GM21423 (cell line): ENCODE measurements around the gene KIR3DL3.
"Not testable (repeated sequence)": the region's sequence is repeated elsewhere in the genome, so short reads cannot be mapped to it uniquely, and the experiment has no call there.

ENCODE experiments used
- ATAC-seq: cut with Tn5 transposase; IDR thresholded peaks from one replicate; pipeline ENCODE4 v1.9.1; 2021; ENCODE audit warnings: mild to moderate bottlenecking, moderate library complexity; ENCODE audit not compliant: unreplicated experiment

The KIR3DL3 gene

GRCh38 chr19:54724142-54724541, at the start of gene KIR3DL3:
Gene KIR3DL3, plus strand, starts transcription at chr19:54724442. Its CDS starts 55 bp downstream, at chr19:54724497.
- ATAC-seq = no peak

GRCh38 chr19:54676210-54676834, 47.9 kb upstream of the KIR3DL3 start:
- ATAC-seq = not testable (repeated sequence)

GRCh38 chr19:54677217-54677616, 47.0 kb upstream of the KIR3DL3 start:
- no peak for ATAC-seq

DNA sequence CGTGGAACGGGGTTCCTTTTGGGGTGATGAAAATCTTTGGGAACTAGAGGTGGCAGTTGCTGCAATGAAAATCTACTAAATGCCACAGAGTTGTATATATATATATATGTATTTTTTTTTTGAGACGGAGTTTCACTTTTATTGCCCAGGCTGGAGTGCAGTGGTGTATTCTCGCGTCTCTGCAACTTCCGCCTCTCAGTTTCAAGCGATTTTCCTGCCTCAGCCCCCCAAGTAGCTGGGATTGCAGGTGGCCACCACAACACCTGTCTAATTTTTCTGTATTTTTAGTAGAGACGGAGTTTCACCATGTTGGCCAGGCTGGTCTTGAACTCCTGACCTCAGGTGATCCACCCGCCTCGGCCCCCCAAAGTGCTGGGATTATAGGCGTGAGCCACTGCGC, 42.6 kb upstream of the KIR3DL3 start:
- ATAC-seq = not testable (repeated sequence)

- no peak for ATAC-seq
Measured at GRCh38 chr19:54682306-54682856, 41.9 kb upstream of the KIR3DL3 start.

- ATAC-seq = no peak
Measured at GRCh38 chr19:54684527-54684926, 39.7 kb upstream of the KIR3DL3 start.

DNA sequence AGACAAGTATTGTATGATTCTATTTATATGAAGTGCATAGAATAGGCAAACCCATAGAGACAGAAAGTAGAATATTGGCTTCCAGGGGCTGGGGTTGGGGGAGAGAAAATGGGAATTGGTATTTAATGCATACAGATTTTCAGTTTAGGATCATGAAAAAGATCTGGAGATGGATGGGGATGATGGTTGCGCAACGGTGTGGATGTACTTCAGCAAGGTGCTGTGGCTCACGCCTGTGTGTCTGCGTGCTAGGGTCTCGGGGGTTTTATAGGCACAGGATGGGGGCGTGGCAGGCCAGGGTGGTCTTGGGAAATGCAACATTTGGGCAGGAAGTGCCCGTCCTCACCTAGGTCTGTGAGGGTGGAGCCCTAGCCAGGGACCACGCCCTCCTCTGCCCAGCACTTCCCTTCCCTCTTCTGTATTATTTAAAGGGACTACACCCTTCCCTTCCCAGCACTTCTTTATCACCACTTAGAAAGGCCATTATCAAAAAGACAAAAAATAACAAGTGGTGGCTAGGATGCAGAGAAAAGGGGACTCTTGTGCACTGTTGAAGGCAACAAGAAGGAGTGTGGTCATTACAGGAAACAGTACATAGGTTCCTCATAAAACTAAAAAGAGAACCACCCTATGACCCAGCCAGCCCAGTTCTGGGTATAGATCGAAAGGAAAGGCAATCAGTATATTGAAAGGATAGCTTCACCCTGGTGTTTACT, 32.5 kb upstream of the KIR3DL3 start:
- ATAC-seq = no peak

GRCh38 chr19:54692298-54692615, 32.0 kb upstream of the KIR3DL3 start:
- no peak for ATAC-seq

GRCh38 chr19:54694648-54695047, 29.6 kb upstream of the KIR3DL3 start:
- ATAC-seq = no peak

GRCh38 chr19:54696117-54696548, 28.1 kb upstream of the KIR3DL3 start:
- no peak for ATAC-seq

GRCh38 chr19:54696766-54697165, 27.5 kb upstream of the KIR3DL3 start:
- ATAC-seq = no peak

DNA sequence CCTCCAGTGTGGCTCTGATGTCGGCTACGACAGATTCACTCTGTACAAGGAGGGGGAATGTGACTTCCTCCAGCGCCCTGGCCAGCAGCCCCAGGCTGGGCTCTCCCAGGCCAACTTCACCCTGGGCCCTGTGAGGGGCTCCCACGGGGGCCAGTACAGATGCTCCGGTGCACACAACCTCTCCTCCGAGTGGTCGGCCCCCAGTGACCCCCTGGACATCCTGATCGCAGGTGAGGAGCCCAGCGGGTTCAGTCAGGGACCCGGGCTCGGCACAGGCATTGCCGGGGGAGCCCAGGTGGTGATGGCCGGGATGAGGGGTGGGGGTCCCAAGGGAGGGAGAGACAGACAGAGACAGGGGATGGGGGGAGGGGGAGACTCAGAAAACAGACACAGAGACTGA, 26.5 kb upstream of the KIR3DL3 start:
- ATAC-seq = not testable (repeated sequence)

GRCh38 chr19:54704928-54705327, 19.3 kb upstream of the KIR3DL3 start:
- no peak for ATAC-seq

GRCh38 chr19:54707962-54708361, 16.3 kb upstream of the KIR3DL3 start:
- no peak for ATAC-seq

- ATAC-seq = no peak
Measured at GRCh38 chr19:54708781-54709180, 15.5 kb upstream of the KIR3DL3 start.

GRCh38 chr19:54709212-54709948, 14.9 kb upstream of the KIR3DL3 start:
- no peak for ATAC-seq

DNA sequence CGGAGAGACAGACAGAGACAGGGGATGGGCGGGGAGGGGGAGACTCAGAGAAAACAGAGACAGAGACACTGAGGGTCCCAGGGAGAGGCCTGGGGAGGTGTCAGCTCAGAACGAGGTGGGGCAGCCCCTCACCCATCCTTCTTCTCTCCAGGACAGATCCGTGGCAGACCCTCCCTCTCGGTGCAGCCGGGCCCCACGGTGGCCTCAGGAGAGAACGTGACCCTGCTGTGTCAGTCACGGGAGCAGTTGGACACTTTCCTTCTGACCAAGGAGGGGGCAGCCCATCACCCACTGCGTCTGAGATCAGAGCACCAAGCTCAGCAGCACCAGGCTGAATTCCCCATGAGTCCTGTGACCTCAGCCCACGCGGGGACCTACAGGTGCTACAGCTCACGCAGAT, 14.3 kb upstream of the KIR3DL3 start:
- not testable (repeated sequence) for ATAC-seq

GRCh38 chr19:54724644-54725043, 402 bp downstream of the KIR3DL3 start:
- ATAC-seq = no peak

DNA sequence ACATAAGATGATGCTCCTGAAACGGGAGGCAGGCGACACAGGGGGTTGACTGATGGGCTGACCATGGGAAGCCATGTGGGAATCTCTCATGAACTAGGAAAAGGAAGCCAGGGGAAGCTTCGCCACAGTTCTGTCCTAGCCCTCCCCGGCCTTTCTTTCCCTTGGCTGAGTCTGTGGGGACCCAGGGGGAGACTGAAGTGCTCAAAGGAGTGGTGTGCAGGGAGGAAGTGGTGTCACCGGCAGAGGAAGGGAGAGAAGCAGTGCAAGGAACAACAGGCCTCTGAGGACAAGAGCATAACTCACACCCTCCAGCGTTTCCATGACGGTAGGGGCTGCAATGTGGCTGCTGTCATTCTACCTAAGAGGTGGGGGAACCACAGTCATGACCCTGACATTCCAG, 1.1 kb downstream of the KIR3DL3 start:
- ATAC-seq = no peak

- no peak for ATAC-seq
Measured at GRCh38 chr19:54727562-54727961, 3.3 kb downstream of the KIR3DL3 start.

DNA sequence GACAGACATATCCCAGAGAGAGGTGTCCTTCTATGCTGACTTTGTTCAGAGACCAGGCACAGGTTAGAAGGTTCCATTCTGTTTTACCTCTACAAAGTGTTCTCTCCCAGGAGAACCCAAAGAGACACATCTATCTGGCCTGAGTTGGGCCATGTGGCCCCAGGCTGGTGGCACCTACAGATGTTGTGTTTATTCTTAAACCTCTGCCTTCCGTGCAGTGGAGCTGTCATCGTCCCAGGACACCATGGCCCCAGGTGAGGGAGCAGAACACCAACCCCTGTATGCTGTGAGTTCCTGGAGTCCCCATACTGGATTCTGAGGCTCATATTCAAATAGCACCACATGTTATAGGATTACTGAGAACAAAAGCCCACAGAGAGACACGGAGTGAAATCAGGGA, 3.9 kb downstream of the KIR3DL3 start:
- no peak for ATAC-seq
